HepG2 (cell line): Measurements from ENCODE around the gene JAZF1. TPM values are rescaled to one million over a fixed set of nuclear protein-coding genes. Genes with fewer than 3 reads are reported as not detected.
A peak's percentile ranks its signal among the peaks of the same experiment; 100 is the strongest.

ENCODE experiments used
- ATAC-seq: fragments of 200-7000 bp; cut with Tn5 transposase; 3 replicates; pipeline ENCODE4 v1.9.1; 2020; ENCODE audit warnings: mild to moderate bottlenecking, moderate library complexity
- BruUV-seq: library from RNA; stranded (reverse); fragments of 400-500 nt; replicated peaks from 2 replicates; lab custom pipeline; 2021; lab: Mats Ljungman, UMichigan
- CTCF ChIA-PET: fragments of 300-600 bp; formaldehyde crosslinking; extraction: SDS; loops from one replicate; lab custom pipeline; 2021; ENCODE audit warnings: low total read pairs, inconsistent platforms, low intra/inter-chr PET ratio; lab: Yijun Ruan, JAX
- POLR2A ChIA-PET: fragments of 350-600 bp; sonication (Branson Sonifier 250); formaldehyde crosslinking; loops from one replicate; lab custom pipeline; 2020; ENCODE audit warnings: antibody characterized with exemption, inconsistent platforms; lab: Yijun Ruan, JAX
- DNase-seq: peaks from one replicate; pipeline ENCODE4 v3.0.0-alpha.2; 2015; ENCODE audit warnings: low spot score
- FAIRE-seq: peaks from 3 replicates; lab custom pipeline; 2011; peaks lifted over from hg19 to GRCh38; lab: Jason Lieb, UNC
- H2AFZ ChIP-seq: one replicate; pipeline ENCODE4 v1.6.1; 2011; ENCODE audit warnings: low read length, inconsistent platforms
- H3K27ac ChIP-seq: fragments of 300-600 bp; 3 replicates; pipeline ENCODE4 v1.8.0; 2011; ENCODE audit warnings: mixed run types, mild to moderate bottlenecking, mixed read lengths, low read length, inconsistent platforms; ENCODE audit not compliant: insufficient read depth; ENCODE audit errors: extremely low read length
- H3K27me3 ChIP-seq, 2 experiments: fragments of 200-600 bp in 1 of 2; 2 replicates in 1 of 2; 3 replicates in 1 of 2; pipeline versions ENCODE4 v1.6.0 to v1.8.0; 2011; ENCODE audit warnings: low read length in 2 of 2, mild to moderate bottlenecking in 2 of 2, moderate library complexity in 2 of 2, inconsistent platforms in 1 of 2; ENCODE audit not compliant: insufficient read depth in 2 of 2, control insufficient read depth in 1 of 2
- H3K36me3 ChIP-seq, 2 experiments: fragments of 200-600 bp in 1 of 2; replicated peaks in 1 of 2; 2 replicates in 1 of 2; 3 replicates in 1 of 2; pipeline versions ENCODE4 v1.5.1 to v1.8.0; 2011; ENCODE audit warnings: low read length in 2 of 2, inconsistent platforms in 1 of 2; ENCODE audit not compliant: insufficient read depth in 2 of 2, control insufficient read depth in 1 of 2
- H3K4me1 ChIP-seq: 2 replicates; pipeline ENCODE4 v1.5.1; 2012; ENCODE audit warnings: low read length, inconsistent platforms; ENCODE audit not compliant: insufficient read depth
- H3K4me2 ChIP-seq: 2 replicates; pipeline ENCODE4 v1.6.0; 2011; ENCODE audit warnings: low read depth, low read length, inconsistent platforms
- H3K4me3 ChIP-seq, 3 experiments: fragments of 200-600 bp in 1 of 3; sonication (generic), shearing (Covaris generic) in 1 of 3; replicated peaks in 1 of 3; 2 replicates each; pipeline ENCODE4 v1.5.1; 2011 to 2016; ENCODE audit warnings: low read length in 3 of 3, inconsistent platforms in 2 of 3, low read depth in 2 of 3, mild to moderate bottlenecking in 2 of 3, control low read depth in 1 of 3, mixed read lengths in 1 of 3; ENCODE audit not compliant: insufficient read depth in 1 of 3
- H3K79me2 ChIP-seq: one replicate; pipeline ENCODE4 v1.6.1; 2011; ENCODE audit warnings: low read length, inconsistent platforms; ENCODE audit not compliant: insufficient read depth
- H3K9ac ChIP-seq: 2 replicates; pipeline ENCODE4 v1.6.0; 2011; ENCODE audit warnings: mild to moderate bottlenecking, low read depth, low read length, inconsistent platforms; ENCODE audit not compliant: insufficient read depth
- H3K9me3 ChIP-seq: 2 replicates; pipeline ENCODE4 v1.5.1; 2012; ENCODE audit warnings: mild to moderate bottlenecking, low read length
- H4K20me1 ChIP-seq: 2 replicates; pipeline ENCODE4 v1.6.0; 2011; ENCODE audit warnings: inconsistent platforms, mild to moderate bottlenecking, low read length, moderate library complexity; ENCODE audit not compliant: insufficient read depth
- FOSL2 ChIP-seq: sonication (generic); formaldehyde crosslinking; IDR thresholded peaks from 2 replicates; pipeline ENCODE4 v1.4.0; 2020; ENCODE audit warnings: missing genetic modification reagents
- MAFK ChIP-seq, 2 experiments: IDR thresholded peaks in 1 of 2; conservative IDR thresholded peaks in 1 of 2; 2 replicates each; pipeline ENCODE4 v1.6.1; 2011; ENCODE audit warnings: improper control_type of control experiment in 2 of 2, low read length in 2 of 2
- POGK ChIP-seq: sonication (generic); formaldehyde crosslinking; conservative IDR thresholded peaks from 2 replicates; pipeline ENCODE4 v1.8.0; 2022; ENCODE audit warnings: mild to moderate bottlenecking, moderate library complexity, missing genetic modification reagents
- SKI ChIP-seq: fragments of 450-650 bp; IDR thresholded peaks from one replicate; pipeline ENCODE4 v1.6.1; 2018; ENCODE audit warnings: mild to moderate bottlenecking; ENCODE audit not compliant: partially characterized antibody
- ZBTB25 ChIP-seq: IDR thresholded peaks from 2 replicates; pipeline ENCODE4 v1.6.1; 2018; ENCODE audit warnings: missing genetic modification reagents
- ZNF333 ChIP-seq: sonication (generic); formaldehyde crosslinking; IDR thresholded peaks from 2 replicates; pipeline ENCODE4 v1.4.0; 2020; ENCODE audit warnings: mild to moderate bottlenecking, missing genetic modification reagents, borderline replicate concordance
- WGBS: methylation state at CpG from one replicate; pipeline ENCODE4 v1.1.6; 2017; ENCODE audit warnings: low lambda C conversion rate; 5-methylcytosine and 5-hydroxymethylcytosine counted together
- in situ Hi-C: cut with HindIII; loops from 2 replicates; pipeline ENCODE4 v1.10.0; 2017; ENCODE audit warnings: low pct_unique_long_range_greater_than_20kb; ENCODE audit not compliant: extremely low pct_ligation_motif_present
- intact Hi-C: fragments of 100-400 bp; cut with micrococcal nuclease; formaldehyde crosslinking; loops from one replicate; pipeline ENCODE4 v1.10.0; 2022; ENCODE audit not compliant: unreplicated experiment
- polyA plus RNA-seq, 8 experiments: library from polyadenylated mRNA; depleted of rRNA in 3 of 8; stranded (reverse) in 7 of 8; unstranded in 1 of 8; fragments of >200 nt; fragmentation: Illumina TruSeq in 4 of 8; extraction: Trizol in 4 of 8; gene quantifications; 2 replicates each; pipeline versions ENCODE4 v1.2.1 to v1.2.3, GENCODE V29; 2011 to 2016; ENCODE audit warnings: low read depth in 4 of 8, missing spikeins in 1 of 8, mixed read lengths in 1 of 8; ENCODE audit not compliant: insufficient read depth in 1 of 8
- total RNA-seq, 5 experiments: library from RNA; depleted of rRNA; stranded (reverse); fragments of >200 nt; fragmentation: Illumina TruSeq; extraction: Trizol; gene quantifications; 2 replicates each; pipeline ENCODE4 v1.2.3, GENCODE V29; 2016; ENCODE audit warnings: low read depth in 1 of 5

The JAZF1 gene
- total and polyA plus RNA-seq, 2 of the 13 experiments (the other 11 are each of a cell fraction or from before 2014, with no cell fraction given): not detected

DNA sequence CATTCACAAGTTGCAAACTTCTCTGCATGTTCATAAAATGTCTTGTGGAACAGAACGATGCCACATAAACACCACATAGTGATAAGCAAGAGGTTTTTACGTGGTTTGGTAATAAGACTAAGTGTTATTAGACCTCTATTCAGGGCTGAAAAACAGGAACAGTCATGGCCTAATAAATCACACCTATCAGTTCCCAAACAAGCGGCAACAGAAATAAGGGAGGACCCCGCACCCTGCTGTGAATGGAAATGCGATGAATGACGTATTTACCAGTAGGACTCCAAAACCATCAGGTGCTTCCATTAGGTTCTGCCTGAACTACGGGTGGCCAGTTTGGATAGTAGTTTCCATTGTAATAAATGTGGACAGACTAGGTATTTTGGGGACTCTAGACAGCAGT, 311.5 kb downstream of the JAZF1 start:
- no peak for ATAC-seq
- intact Hi-C loops: no loop called here
- POLR2A ChIA-PET: no interaction called here
- Histone ChIP-seq H3K36me3 (no peaks in the 10 kb centered on the region), H3K9ac (no peak overlapping the region), H3K27ac (no peak overlapping the region), H3K9me3 (no peaks in the 10 kb centered on the region), H3K27me3 (peaks cover 1 to 51% of the 10 kb centered on the region in 2 experiments; a peak in 4 of 5 replicates), H2AFZ (no peak overlapping the region), H3K79me2 (no peaks in the 10 kb centered on the region), H3K4me1 (no peaks in the 10 kb centered on the region), H3K4me2 (no peak overlapping the region), H3K4me3 (no peak overlapping the region), H4K20me1 (no peaks in the 10 kb centered on the region)
- BruUV-seq: no TSS peak
- FAIRE-seq: no peak
- WGBS: 59% methylated on average over 7 of the region's 7 CpGs
- TF ChIP-seq SKI: no peak
- no peak for TF ChIP-seq ZBTB25 (CRISPR knock-in tag)
- no peak for TF ChIP-seq ZNF333 (CRISPR knock-in tag)
- no peak for TF ChIP-seq MAFK (conservative IDR thresholded peaks at IDR 0.05 in 1 of 2, IDR thresholded peaks at IDR 0.05 in 1 of 2; ENCODE audit: low read length in 2 of 2)
- CTCF ChIA-PET: no interaction called here
- in situ Hi-C loops: no loop called here
- DNase-seq: no peak

DNA sequence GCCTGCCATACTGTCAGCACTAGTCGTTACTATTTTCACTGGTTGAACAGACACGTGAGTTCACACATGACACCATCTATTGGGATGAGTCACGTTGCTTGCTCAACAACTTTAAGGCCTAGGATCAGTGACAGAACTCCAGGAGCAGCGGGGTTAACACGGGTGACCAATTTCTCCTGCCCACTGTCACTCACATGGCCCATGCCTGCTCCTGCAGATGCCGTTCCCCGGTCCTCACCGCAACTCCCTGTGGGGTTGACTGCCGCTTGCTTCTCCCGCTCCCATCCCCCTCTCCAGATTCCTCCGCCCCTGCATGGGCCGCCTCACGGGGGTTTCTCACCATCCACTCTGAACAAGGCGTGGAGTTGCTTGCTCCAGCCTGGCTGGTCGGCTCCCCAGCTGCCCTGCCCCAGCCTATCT, 312.5 kb downstream of the JAZF1 start:
- Histone ChIP-seq H3K9me3 (no peaks in the 10 kb centered on the region), H3K36me3 (no peaks in the 10 kb centered on the region), H3K27ac (no peak overlapping the region), H3K79me2 (no peaks in the 10 kb centered on the region), H3K9ac (no peak overlapping the region), H2AFZ (no peak overlapping the region), H3K4me1 (no peaks in the 10 kb centered on the region), H3K4me3 (no peak overlapping the region)
- FAIRE-seq (no peak), ATAC-seq (no peak)
- intact Hi-C loops: no loop called here
- 56% methylated on average over 13 of the region's 15 CpGs for WGBS
- no TSS peak for BruUV-seq
- CTCF ChIA-PET: no interaction called here
- no peak for TF ChIP-seq POGK
- 0 out of 2 replicates have a peak, but pooled peaks have one; percentile 17 for TF ChIP-seq FOSL2 (CRISPR knock-in tag)
- TF ChIP-seq, all 625 proteins: peak for 1
- no peak overlapping the region for H3K4me2 ChIP-seq
- POLR2A ChIA-PET: no interaction called here
- peaks cover 1 to 51% of the 10 kb centered on the region in 2 experiments; a peak in 4 of 5 replicates for H3K27me3 ChIP-seq
- in situ Hi-C loops: no loop called here
- DNase-seq: no peak
- H4K20me1 ChIP-seq: no peaks in the 10 kb centered on the region
